Body of pancreas (tissue), 4 donors: ENCODE data around the gene IQCK.

Experiments
- POLR2A ChIP-seq, 3 donors: fragments of 450-650 bp; IDR thresholded peaks; one replicate each; pipeline ENCODE4 v1.6.1; 2016; ENCODE audit warnings: antibody characterized with exemption in 3 of 3, mild to moderate bottlenecking in 2 of 3
- TF ChIP-seq, protein P1 (sequence below), 7 experiments: fragments of 450-650 bp in 4 of 7; fragments of 200-600 bp in 3 of 7; sonication (generic) in 3 of 7; IDR thresholded peaks; one replicate each; pipeline ENCODE4 v1.5.1; 2016 to 2019; ENCODE audit warnings: antibody characterized with exemption in 7 of 7

GRCh38 chr16:19696961-19697360 lies 21.1 kb upstream of the IQCK start:
- TF ChIP-seq, protein P1, sequence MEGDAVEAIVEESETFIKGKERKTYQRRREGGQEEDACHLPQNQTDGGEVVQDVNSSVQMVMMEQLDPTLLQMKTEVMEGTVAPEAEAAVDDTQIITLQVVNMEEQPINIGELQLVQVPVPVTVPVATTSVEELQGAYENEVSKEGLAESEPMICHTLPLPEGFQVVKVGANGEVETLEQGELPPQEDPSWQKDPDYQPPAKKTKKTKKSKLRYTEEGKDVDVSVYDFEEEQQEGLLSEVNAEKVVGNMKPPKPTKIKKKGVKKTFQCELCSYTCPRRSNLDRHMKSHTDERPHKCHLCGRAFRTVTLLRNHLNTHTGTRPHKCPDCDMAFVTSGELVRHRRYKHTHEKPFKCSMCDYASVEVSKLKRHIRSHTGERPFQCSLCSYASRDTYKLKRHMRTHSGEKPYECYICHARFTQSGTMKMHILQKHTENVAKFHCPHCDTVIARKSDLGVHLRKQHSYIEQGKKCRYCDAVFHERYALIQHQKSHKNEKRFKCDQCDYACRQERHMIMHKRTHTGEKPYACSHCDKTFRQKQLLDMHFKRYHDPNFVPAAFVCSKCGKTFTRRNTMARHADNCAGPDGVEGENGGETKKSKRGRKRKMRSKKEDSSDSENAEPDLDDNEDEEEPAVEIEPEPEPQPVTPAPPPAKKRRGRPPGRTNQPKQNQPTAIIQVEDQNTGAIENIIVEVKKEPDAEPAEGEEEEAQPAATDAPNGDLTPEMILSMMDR (IDR thresholded peaks at IDR 0.05): no peak
- no peak for TF ChIP-seq POLR2A (IDR thresholded peaks at IDR 0.05)
